Activated CD4-positive, alpha-beta T cell treated with anti-CD3 and anti-CD28 coated beads for 36 hours (primary cell): Measurements from ENCODE around the gene SUN3. TPM values are rescaled to one million over a fixed set of nuclear protein-coding genes. Genes with fewer than 3 reads are reported as not detected.

ENCODE experiments used
- ATAC-seq: fragments of 200-7000 bp; cut with Tn5 transposase; one replicate; pipeline ENCODE4 v1.10.0; 2021; ENCODE audit warnings: mild to moderate bottlenecking, moderate library complexity
- CTCF ChIA-PET: fragments of 350-600 bp; sonication (Branson Sonifier 250); formaldehyde crosslinking; loops from one replicate; lab custom pipeline; 2021; ENCODE audit warnings: antibody characterized with exemption; lab: Charles Lee
- POLR2A ChIA-PET: fragments of 350-600 bp; sonication (Branson Sonifier 250); formaldehyde crosslinking; loops from one replicate; lab custom pipeline; 2021; ENCODE audit warnings: antibody characterized with exemption, inconsistent platforms; lab: Charles Lee
- DNase-seq: peaks from one replicate; pipeline ENCODE4 v3.0.0-alpha.2; 2020
- H3K27ac Mint-ChIP-seq: one replicate; pipeline ENCODE4 v1.8.0; 2021; ENCODE audit warnings: mixed read lengths
- H3K27me3 Mint-ChIP-seq: one replicate; pipeline ENCODE4 v1.8.0; 2021; ENCODE audit warnings: mixed read lengths
- H3K36me3 Mint-ChIP-seq: one replicate; pipeline ENCODE4 v1.8.0; 2021; ENCODE audit warnings: low read depth, mixed read lengths
- H3K4me1 Mint-ChIP-seq: one replicate; pipeline ENCODE4 v1.8.0; 2021; ENCODE audit warnings: mixed read lengths
- H3K4me3 Mint-ChIP-seq: one replicate; pipeline ENCODE4 v1.8.0; 2021; ENCODE audit warnings: mild to moderate bottlenecking, moderate library complexity, mixed read lengths
- H3K9me3 Mint-ChIP-seq: one replicate; pipeline ENCODE4 v1.8.0; 2021; ENCODE audit warnings: low read depth, mixed read lengths
- intact Hi-C, 2 experiments: fragments of 100-400 bp; cut with DNase I in 1 of 2; cut with micrococcal nuclease in 1 of 2; formaldehyde crosslinking; loops; one replicate each; pipeline versions ENCODE4 v1.14.2 to v1.15.1; 2022 to 2024; cut with DNase I, micrococcal nuclease
- total RNA-seq, 2 experiments: library from RNA; stranded (reverse); gene quantifications; one replicate each; pipeline ENCODE4 v1.2.3, GENCODE V29; 2021

The SUN3 gene
- total RNA-seq, 2 experiments from 2014 or later = not detected

GRCh38 chr7:48046458-48046857 lies 17.6 kb upstream of the SUN3 start:
- ChIA-PET POLR2A (no interaction called here), CTCF (interaction anchor here (0.6 kb wide), 1 partner anchor 88 kb away, joined by 3 read pairs; no protein-coding TSS in a partner anchor)
- intact Hi-C loops = no loop called here
- Mint-ChIP-seq H3K27ac (no peak overlapping the region), H3K27me3 (no peaks in the 10 kb centered on the region), H3K36me3 (no peaks in the 10 kb centered on the region), H3K4me3 (no peak overlapping the region), H3K4me1 (peaks cover 31% of the 10 kb centered on the region), H3K9me3 (no peaks in the 10 kb centered on the region)
- peak; percentile 33 for DNase-seq
- peak; percentile 48 for ATAC-seq

DNA sequence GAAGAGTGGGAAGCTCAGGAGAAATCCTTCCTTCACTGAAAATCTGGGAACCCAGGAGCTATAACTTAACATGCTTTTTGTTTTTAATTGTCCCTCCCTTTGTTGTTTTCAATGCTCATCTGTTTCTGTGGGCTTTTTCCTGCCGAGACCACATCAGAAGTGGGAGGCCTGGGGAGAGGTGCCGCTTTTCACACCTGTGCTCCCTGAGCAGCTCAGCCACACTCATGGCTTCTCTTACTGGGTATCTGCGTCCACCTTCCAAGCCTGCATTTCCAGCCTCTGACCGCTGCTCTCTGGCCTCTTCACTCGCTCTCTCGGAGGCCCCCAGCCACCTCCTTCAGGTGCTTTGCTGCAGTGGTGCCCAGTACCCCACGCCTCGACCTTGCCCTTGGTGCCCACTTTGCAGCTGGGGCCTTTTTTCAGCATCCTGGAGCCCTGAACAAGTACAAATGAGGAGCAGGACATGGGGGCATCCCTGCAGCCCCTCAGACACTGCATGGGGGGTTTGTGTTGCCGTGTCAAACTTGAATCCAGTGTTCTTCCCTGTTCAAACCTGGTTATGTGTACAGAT lies 16.4 kb upstream of the SUN3 start:
- Mint-ChIP-seq H3K4me1 (peaks cover 41% of the 10 kb centered on the region), H3K4me3 (no peak overlapping the region), H3K36me3 (no peaks in the 10 kb centered on the region), H3K27ac (no peak overlapping the region), H3K9me3 (no peaks in the 10 kb centered on the region), H3K27me3 (no peaks in the 10 kb centered on the region)
- CTCF ChIA-PET = interaction anchor here (0.9 kb wide), 1 partner anchor 14 kb away, joined by 4 read pairs; no protein-coding TSS in a partner anchor
- ATAC-seq (no peak), DNase-seq (no peak)
- intact Hi-C loops = no loop called here
- POLR2A ChIA-PET = no interaction called here

DNA sequence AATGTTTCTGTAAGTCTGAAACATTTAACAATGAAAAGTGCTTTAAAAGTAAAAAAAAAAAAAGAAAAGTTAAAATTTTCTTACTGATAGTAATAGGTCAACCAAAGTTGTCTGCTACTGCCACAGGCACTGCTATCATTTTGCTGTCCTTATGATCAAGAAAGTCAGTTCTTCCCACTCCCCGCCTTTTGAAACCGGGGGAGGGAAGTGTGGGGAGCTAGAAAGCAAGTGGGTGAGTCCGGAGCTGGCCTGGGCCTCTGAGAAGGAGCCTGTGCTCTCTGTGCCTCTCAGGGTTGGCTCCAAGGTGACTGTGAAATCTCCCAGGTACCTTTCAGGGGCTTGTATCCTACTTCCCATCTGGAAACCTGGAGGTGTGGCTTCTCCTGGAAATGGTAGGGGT lies 13.7 kb upstream of the SUN3 start:
- Mint-ChIP-seq H3K4me3 (no peak overlapping the region), H3K27ac (peak overlapping the region; percentile 29), H3K9me3 (no peaks in the 10 kb centered on the region), H3K4me1 (peaks cover 43% of the 10 kb centered on the region), H3K27me3 (peaks cover 7% of the 10 kb centered on the region), H3K36me3 (no peaks in the 10 kb centered on the region)
- CTCF ChIA-PET = interaction anchor here (1.1 kb wide), 1 partner anchor 38 kb away, joined by 3 read pairs; no protein-coding TSS in a partner anchor
- DNase-seq (no peak), ATAC-seq (no peak)
- intact Hi-C loops = no loop called here
- POLR2A ChIA-PET = no interaction called here

- Mint-ChIP-seq H3K27ac (peak overlapping the region; percentile 80), H3K9me3 (no peaks in the 10 kb centered on the region), H3K27me3 (peaks cover 10% of the 10 kb centered on the region), H3K4me1 (peaks cover 43% of the 10 kb centered on the region), H3K4me3 (no peak overlapping the region), H3K36me3 (no peaks in the 10 kb centered on the region)
- ATAC-seq (no peak), DNase-seq (no peak)
- ChIA-PET CTCF (interaction anchor here (1.1 kb wide), 1 partner anchor 39 kb away, joined by 3 read pairs; no protein-coding TSS in a partner anchor), POLR2A (no interaction called here)
- intact Hi-C loops = no loop called here
These were observed 13.3 kb upstream of the SUN3 start for GRCh38 chr7:48042216-48042615.

DNA sequence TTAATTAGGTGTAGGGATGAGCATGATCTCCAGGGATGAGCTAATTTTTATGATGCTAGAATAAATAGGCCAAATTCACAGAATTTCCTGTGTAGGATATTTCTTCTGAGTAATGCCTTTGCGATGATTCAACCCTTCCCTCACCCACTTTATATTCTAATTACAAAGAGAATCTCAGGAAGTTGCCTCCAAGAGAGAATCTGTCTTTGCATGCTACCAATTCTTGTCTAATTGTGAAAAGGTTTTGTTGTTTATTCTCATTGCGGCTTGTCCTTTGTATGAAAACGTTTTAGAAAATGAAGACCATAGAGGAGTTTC lies 12.7 kb upstream of the SUN3 start:
- H3K27ac Mint-ChIP-seq = peak overlapping the region; percentile 80
- H3K27me3 Mint-ChIP-seq = peaks cover 15% of the 10 kb centered on the region
- no peak overlapping the region for H3K4me3 Mint-ChIP-seq
- ChIA-PET CTCF (interaction anchor here (0.8 to 1.1 kb wide), 3 partner anchors 15 to 42 kb away, joined by 3 read pairs; no protein-coding TSS in a partner anchor), POLR2A (no interaction called here)
- H3K36me3 Mint-ChIP-seq = no peaks in the 10 kb centered on the region
- H3K9me3 Mint-ChIP-seq = no peaks in the 10 kb centered on the region
- ATAC-seq (peak; percentile 65), DNase-seq (no peak)
- H3K4me1 Mint-ChIP-seq = peaks cover 40% of the 10 kb centered on the region
- intact Hi-C loops = no loop called here

- H3K4me1 Mint-ChIP-seq = peaks cover 39% of the 10 kb centered on the region
- intact Hi-C loops = no loop called here
- peaks cover 20% of the 10 kb centered on the region for H3K27me3 Mint-ChIP-seq
- no peaks in the 10 kb centered on the region for H3K9me3 Mint-ChIP-seq
- ATAC-seq (peak; percentile 20), DNase-seq (no peak)
- H3K36me3 Mint-ChIP-seq = no peaks in the 10 kb centered on the region
- ChIA-PET POLR2A (no interaction called here), CTCF (interaction anchor here (0.8 to 1.1 kb wide), 2 partner anchors 16 to 41 kb away, joined by 3 read pairs; no protein-coding TSS in a partner anchor)
- H3K4me3 Mint-ChIP-seq = no peak overlapping the region
- peak overlapping the region; percentile 80 for H3K27ac Mint-ChIP-seq
These were observed 12.2 kb upstream of the SUN3 start for GRCh38 chr7:48040944-48041652.

DNA sequence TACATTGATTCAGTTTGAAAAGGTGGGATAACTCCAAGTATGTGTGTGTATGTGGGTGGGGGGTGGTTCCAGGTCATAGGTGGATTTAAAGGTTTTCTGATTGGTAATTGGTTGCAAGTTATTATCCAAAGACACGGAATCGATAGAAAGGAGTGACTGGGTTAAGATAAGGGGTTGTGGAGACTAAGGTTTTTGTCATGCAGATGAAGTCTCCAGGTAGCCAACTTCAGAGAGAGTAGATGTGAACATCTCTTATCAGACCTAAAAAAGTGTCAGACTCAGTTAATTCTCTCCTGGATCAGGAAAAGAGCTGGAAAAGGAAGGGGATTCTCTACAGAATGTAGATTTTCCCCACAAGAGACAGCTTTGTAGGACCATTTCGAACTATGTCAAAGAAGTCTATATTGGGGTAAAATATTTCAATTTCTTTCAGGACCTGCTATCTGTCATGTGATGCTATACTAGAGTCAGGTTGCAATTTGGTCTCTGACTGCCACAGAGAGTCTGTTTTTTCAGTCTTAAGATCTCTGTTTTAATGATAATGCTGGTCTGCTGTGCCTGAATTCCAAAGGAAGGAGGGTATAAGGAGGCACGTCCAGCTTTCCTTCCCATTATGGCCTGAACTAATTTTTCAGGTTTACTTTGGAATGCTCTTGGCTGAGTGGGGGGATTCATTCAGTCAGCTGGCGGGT lies 10.1 kb upstream of the SUN3 start:
- H3K27me3 Mint-ChIP-seq = peaks cover 28% of the 10 kb centered on the region
- ChIA-PET CTCF (interaction anchor here (0.6 kb wide), 1 partner anchor 57 kb away, joined by 5 read pairs; no protein-coding TSS in a partner anchor), POLR2A (no interaction called here)
- H3K9me3 Mint-ChIP-seq = no peaks in the 10 kb centered on the region
- no peak overlapping the region for H3K4me3 Mint-ChIP-seq
- no peak overlapping the region for H3K27ac Mint-ChIP-seq
- ATAC-seq = no peak
- no peak for DNase-seq
- intact Hi-C loops = loop anchor here in 1 of 2 experiments (5.0 kb wide), 1 partner anchor 47 kb away; no protein-coding TSS in a partner anchor
- H3K36me3 Mint-ChIP-seq = no peaks in the 10 kb centered on the region
- H3K4me1 Mint-ChIP-seq = peaks cover 30% of the 10 kb centered on the region

- DNase-seq (peak; percentile 16), ATAC-seq (no peak)
- intact Hi-C loops = loop anchor here (1.0 to 5.0 kb wide), 7 partner anchors 41 to 75 kb away; partner anchors contain the start of genes HUS1 (in 1 of the 2) and UPP1 (in 1 of the 2)
- H3K27ac Mint-ChIP-seq = no peak overlapping the region
- peaks cover 36% of the 10 kb centered on the region for H3K27me3 Mint-ChIP-seq
- CTCF ChIA-PET = no interaction called here
- POLR2A ChIA-PET = no interaction called here
- H3K9me3 Mint-ChIP-seq = no peaks in the 10 kb centered on the region
- peaks cover 10% of the 10 kb centered on the region for H3K4me1 Mint-ChIP-seq
- H3K4me3 Mint-ChIP-seq = peak overlapping the region; percentile 71
- H3K36me3 Mint-ChIP-seq = no peaks in the 10 kb centered on the region
These were observed 7.1 kb upstream of the SUN3 start for GRCh38 chr7:48035967-48036478.

DNA sequence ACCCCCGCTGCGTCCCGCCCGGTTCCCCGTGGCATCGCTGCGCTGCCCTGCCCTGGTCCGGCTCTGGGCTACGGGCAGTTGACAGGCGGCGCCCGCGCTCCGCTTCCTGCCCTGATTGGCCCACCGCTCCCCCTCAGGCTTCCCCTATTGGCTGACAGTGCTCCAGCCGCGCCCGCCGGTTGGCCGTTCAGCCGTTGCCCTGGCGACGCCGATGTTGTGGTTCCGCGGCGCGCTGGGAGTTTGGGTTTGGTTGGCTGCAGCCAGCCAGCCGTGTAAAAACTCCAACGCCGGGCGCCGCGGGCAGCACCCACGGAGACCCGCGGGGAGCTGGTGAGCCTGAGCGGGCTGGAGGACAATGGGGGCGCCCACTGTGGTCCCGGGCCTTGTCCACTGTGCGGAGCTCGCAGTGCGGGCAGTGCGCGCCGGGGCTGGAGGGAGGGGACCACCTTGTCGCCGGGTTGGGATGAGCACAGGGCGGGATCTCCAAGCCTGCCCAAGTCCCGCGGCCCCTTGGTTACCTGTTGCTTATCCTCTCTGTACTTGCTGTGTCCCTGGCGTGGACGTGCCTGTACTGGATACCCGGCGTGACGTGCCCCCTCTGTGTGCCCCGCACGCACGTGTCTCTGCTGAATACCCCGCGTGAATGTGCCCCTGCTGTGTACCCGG lies 6.5 kb upstream of the SUN3 start, which contains the start of gene C7orf57:
C7orf57 (plus strand) TSS at position 243 of the 666 bp plus-strand sequence. CDS start 766 bp downstream, outside the sequence.
- ChIA-PET POLR2A (no interaction called here), CTCF (no interaction called here)
- Mint-ChIP-seq H3K4me3 (peak within 1 kb of the TSS; percentile 71), H3K9me3 (no peaks in the 10 kb centered on the region), H3K36me3 (no peaks in the 10 kb centered on the region), H3K4me1 (peaks cover 5% of the 10 kb centered on the region), H3K27me3 (peaks cover 36% of the 10 kb centered on the region), H3K27ac (no peak within 1 kb of the TSS)
- ATAC-seq (peak; percentile 100), DNase-seq (peak; percentile 92)
- intact Hi-C loops = loop anchor here (1.0 to 5.0 kb wide), 7 partner anchors 41 to 75 kb away; partner anchors contain the start of genes HUS1 (in 1 of the 2) and UPP1 (in 1 of the 2)

DNA sequence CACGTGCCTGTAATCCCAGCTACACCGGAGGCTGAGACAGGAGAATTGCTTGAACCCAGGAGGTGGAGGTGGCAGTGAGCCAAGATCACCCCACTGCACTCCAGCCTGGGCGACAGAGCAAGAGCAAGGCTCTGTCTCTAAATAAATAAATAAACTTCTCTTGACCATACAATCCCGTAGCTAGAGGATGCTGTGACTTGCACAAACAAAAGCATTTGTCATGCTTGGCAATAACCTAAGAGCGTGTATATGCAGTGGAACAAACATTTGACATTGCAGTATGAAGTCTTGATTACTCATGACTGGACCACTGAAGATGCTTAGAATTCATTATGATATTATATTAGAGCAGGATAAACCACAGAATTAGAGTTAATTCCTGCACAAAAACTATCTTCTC lies 5.0 kb upstream of the SUN3 start:
- ATAC-seq = no peak
- H3K4me3 Mint-ChIP-seq = no peak overlapping the region
- peaks cover 3% of the 10 kb centered on the region for H3K4me1 Mint-ChIP-seq
- intact Hi-C loops = loop anchor here (2.0 kb wide), 2 partner anchors 39 to 77 kb away; no protein-coding TSS in a partner anchor
- POLR2A ChIA-PET = no interaction called here
- peaks cover 44% of the 10 kb centered on the region for H3K27me3 Mint-ChIP-seq
- no peaks in the 10 kb centered on the region for H3K36me3 Mint-ChIP-seq
- no peaks in the 10 kb centered on the region for H3K9me3 Mint-ChIP-seq
- CTCF ChIA-PET = no interaction called here
- H3K27ac Mint-ChIP-seq = no peak overlapping the region
- DNase-seq = no peak
